B cell (primary cell): ENCODE data around the gene KIF13A.

ENCODE experiments used
- CTCF ChIP-seq: fragments of 200-600 bp; IDR thresholded peaks from one replicate; pipeline ENCODE4 v1.8.0; 2022; ENCODE audit warnings: antibody characterized with exemption, mild to moderate bottlenecking
- EZH2 ChIP-seq: IDR thresholded peaks from 2 replicates; pipeline ENCODE4 v1.6.1; 2012; ENCODE audit warnings: borderline replicate concordance, low read depth, mild to moderate bottlenecking, moderate library complexity, low read length; ENCODE audit not compliant: insufficient read depth, poor library complexity, severe bottlenecking

- TF ChIP-seq CTCF = no peak
- TF ChIP-seq EZH2 = no peak
Measured at GRCh38 chr6:17974570-17975368, 12.7 kb downstream of the KIF13A start.
